A549 (cell line): ENCODE results near the gene GALNTL6. TPM values are rescaled to one million over a fixed set of nuclear protein-coding genes. Genes with fewer than 3 reads are reported as not detected.

Source experiments
- ATAC-seq, 2 experiments: fragments of 200-7000 bp in 1 of 2; fragments of >200 bp in 1 of 2; cut with Nextera tagmentation in 1 of 2; cut with Tn5 transposase in 1 of 2; 3 replicates each; pipeline versions ENCODE4 v1.8.0 to v1.9.1; 2018 to 2020; ENCODE audit warnings: mild to moderate bottlenecking in 1 of 2, moderate library complexity in 1 of 2
- CTCF ChIA-PET: fragments of 300-600 bp; sonication (Branson Sonifier 250); formaldehyde crosslinking; extraction: SDS; loops from one replicate; lab custom pipeline; 2021; ENCODE audit warnings: antibody characterized with exemption, inconsistent platforms; lab: Yijun Ruan, JAX
- POLR2A ChIA-PET: fragments of 350-600 bp; formaldehyde crosslinking; extraction: SDS; loops from one replicate; lab custom pipeline; 2021; ENCODE audit warnings: antibody characterized with exemption, inconsistent platforms; lab: Yijun Ruan, JAX
- DNase-seq, 2 experiments: peaks; one replicate each; pipeline versions ENCODE4 v3.0.0 to v3.0.0-alpha.2; 2011 to 2016; ENCODE audit warnings: low read depth in 1 of 2, low spot score in 1 of 2
- FAIRE-seq: peaks from 2 replicates; lab custom pipeline; 2011; peaks lifted over from hg19 to GRCh38; lab: Jason Lieb, UNC
- H3K27ac ChIP-seq, 2 experiments: fragments of >200 bp; sonication (Bioruptor Twin); formaldehyde crosslinking; 3 replicates each; pipeline ENCODE4 v1.5.1; 2016 to 2017
- H3K4me1 ChIP-seq: fragments of >200 bp; sonication (Bioruptor Twin); formaldehyde crosslinking; 3 replicates; pipeline ENCODE4 v1.6.1; 2016
- H3K4me2 ChIP-seq: fragments of >200 bp; sonication (Bioruptor Twin); formaldehyde crosslinking; 3 replicates; pipeline ENCODE4 v1.6.1; 2016
- H3K4me3 ChIP-seq: fragments of >200 bp; sonication (Bioruptor Twin); formaldehyde crosslinking; 3 replicates; pipeline ENCODE4 v1.5.1; 2016
- H3K9me3 ChIP-seq: fragments of >200 bp; sonication (Bioruptor Twin); formaldehyde crosslinking; 3 replicates; pipeline ENCODE4 v1.6.1; 2016
- BCL3 ChIP-seq: fragments of >200 bp; sonication (Bioruptor Twin); formaldehyde crosslinking; IDR thresholded peaks from 3 replicates; pipeline ENCODE4 v1.6.1; 2016
- BHLHE40 ChIP-seq: IDR thresholded peaks from 2 replicates; pipeline ENCODE4 v1.6.1; 2012; ENCODE audit warnings: low read depth, low read length, inconsistent platforms
- CHD2 ChIP-seq: fragments of 150-350 bp; IDR thresholded peaks from 2 replicates; pipeline ENCODE4 v1.6.1; 2014; ENCODE audit warnings: low read length; ENCODE audit not compliant: partially characterized antibody
- CTCF ChIP-seq: fragments of >200 bp; sonication (Bioruptor Twin); formaldehyde crosslinking; IDR thresholded peaks from 3 replicates; pipeline ENCODE4 v1.5.1; 2016
- EHF ChIP-seq: fragments of 250-450 bp; sonication (Bioruptor Pico); IDR thresholded peaks from 2 replicates; pipeline ENCODE4 v1.5.0; 2020; ENCODE audit warnings: mild to moderate bottlenecking
- ELK1 ChIP-seq: fragments of 150-350 bp; IDR thresholded peaks from 2 replicates; pipeline ENCODE4 v1.6.1; 2014; ENCODE audit warnings: low read depth, mild to moderate bottlenecking, low read length
- EP300 ChIP-seq, 2 experiments: fragments of >200 bp; sonication (Bioruptor Twin); formaldehyde crosslinking; IDR thresholded peaks; 2 replicates in 1 of 2; 3 replicates in 1 of 2; pipeline ENCODE4 v1.6.1; 2016 to 2017
- HMGXB4 ChIP-seq: fragments of 250-450 bp; sonication (Bioruptor Pico); IDR thresholded peaks from 2 replicates; pipeline ENCODE4 v1.5.0; 2021; ENCODE audit warnings: mild to moderate bottlenecking, moderate library complexity, borderline replicate concordance
- HOXB13 ChIP-seq: fragments of 250-450 bp; sonication (Bioruptor Pico); IDR thresholded peaks from 2 replicates; pipeline ENCODE4 v1.5.0; 2020; ENCODE audit warnings: low read depth, mild to moderate bottlenecking, moderate library complexity
- JUN ChIP-seq, 2 experiments: fragments of >200 bp; sonication (Bioruptor Twin); formaldehyde crosslinking; IDR thresholded peaks; 2 replicates in 1 of 2; 3 replicates in 1 of 2; pipeline ENCODE4 v1.6.1; 2016 to 2017
- MYC ChIP-seq: IDR thresholded peaks from 2 replicates; pipeline ENCODE4 v1.6.1; 2012; ENCODE audit warnings: mild to moderate bottlenecking, inconsistent platforms, low read length, improper control_type of control experiment, borderline replicate concordance
- NFE2L2 ChIP-seq: fragments of 150-350 bp; conservative IDR thresholded peaks from 2 replicates; pipeline ENCODE4 v1.6.1; 2014; ENCODE audit warnings: low read length
- POLR2A ChIP-seq: IDR thresholded peaks from 2 replicates; pipeline ENCODE4 v1.6.1; 2012; ENCODE audit warnings: mild to moderate bottlenecking, low read length
- RARB ChIP-seq: fragments of 250-450 bp; sonication (Bioruptor Pico); IDR thresholded peaks from 2 replicates; pipeline ENCODE4 v1.8.0; 2021; ENCODE audit warnings: mild to moderate bottlenecking, moderate library complexity
- RCOR1 ChIP-seq: fragments of 150-350 bp; IDR thresholded peaks from 2 replicates; pipeline ENCODE4 v1.6.1; 2014; ENCODE audit warnings: antibody characterized with exemption, low read length, low read depth
- RNF2 ChIP-seq: fragments of 200-600 bp; sonication (generic); IDR thresholded peaks from 2 replicates; pipeline ENCODE4 v1.6.1; 2016; ENCODE audit warnings: low read depth, mild to moderate bottlenecking, antibody characterized with exemption, moderate library complexity, borderline replicate concordance
- SMC3 ChIP-seq: fragments of >200 bp; sonication (Bioruptor Twin); formaldehyde crosslinking; IDR thresholded peaks from 3 replicates; pipeline ENCODE4 v1.6.1; 2018; ENCODE audit warnings: inconsistent platforms
- SREBF2 ChIP-seq: fragments of 450-650 bp; IDR thresholded peaks from 2 replicates; pipeline ENCODE4 v1.6.1; 2014; ENCODE audit warnings: mild to moderate bottlenecking, moderate library complexity
- TFCP2L1 ChIP-seq: fragments of 250-450 bp; sonication (Bioruptor Pico); IDR thresholded peaks from 2 replicates; pipeline ENCODE4 v1.5.0; 2021; ENCODE audit warnings: mild to moderate bottlenecking
- ZC3H11A ChIP-seq: fragments of 450-650 bp; IDR thresholded peaks from 2 replicates; pipeline ENCODE4 v1.6.1; 2014; ENCODE audit warnings: antibody characterized with exemption, mild to moderate bottlenecking
- WGBS: methylation state at CpG from one replicate; pipeline ENCODE4 v1.1.6; 2017; ENCODE audit errors: missing lambda C conversion rate; 5-methylcytosine and 5-hydroxymethylcytosine counted together
- polyA plus RNA-seq, 4 experiments: library from polyadenylated mRNA; depleted of rRNA in 3 of 4; stranded (reverse); fragments of >200 nt; fragmentation: RNase III in 1 of 4; extraction: RNeasy Plus Mini Kit Qiagen cat#74134 plus additional on column Dnase treatment in 1 of 4; gene quantifications; 2 replicates in 3 of 4; 3 replicates in 1 of 4; pipeline ENCODE4 v1.2.3, GENCODE V29; 2011 to 2017

GALNTL6 gene
- polyA plus RNA-seq, 2 of the 4 experiments (the other 2 are of a cell fraction): 0.06 to 0.49 TPM

GRCh38 chr4:173005912-173006633 is 1192.9 kb downstream of the GALNTL6 start (continued):
- no peak for TF ChIP-seq RCOR1

- POLR2A ChIA-PET: no interaction called here
- 66% methylated on average over 3 of the region's 3 CpGs for WGBS
- ATAC-seq (no peak), DNase-seq (no peak), FAIRE-seq (no peak)
- CTCF ChIA-PET: no interaction called here
- no peak overlapping the region for H3K4me3 ChIP-seq
- H3K4me1 ChIP-seq: peaks cover 9% of the 10 kb centered on the region
- H3K4me2 ChIP-seq: no peak overlapping the region
- TF ChIP-seq EHF (CRISPR knock-in tag): no peak
- no peak for TF ChIP-seq CTCF
- TF ChIP-seq HOXB13 (CRISPR knock-in tag): no peak
- TF ChIP-seq RNF2: no peak
- no peak overlapping the region for H3K27ac ChIP-seq
- no peaks in the 10 kb centered on the region for H3K9me3 ChIP-seq
These were observed 1195.2 kb downstream of the GALNTL6 start for GRCh38 chr4:173008436-173008835.

GRCh38 chr4:173009129-173009823 is 1196.1 kb downstream of the GALNTL6 start:
- Histone ChIP-seq H3K4me3 (no peak overlapping the region), H3K27ac (peak overlapping the region in 1 of 2 experiments; percentile 56; a peak in 2 of 6 replicates), H3K4me2 (no peak overlapping the region), H3K4me1 (peaks cover 18% of the 10 kb centered on the region), H3K9me3 (no peaks in the 10 kb centered on the region)
- WGBS: 89% methylated on average over 7 of the region's 7 CpGs
- ATAC-seq (no peak), DNase-seq (no peak), FAIRE-seq (no peak)
- ChIA-PET POLR2A (no interaction called here), CTCF (no interaction called here)
- TF ChIP-seq POLR2A: no peak
- no peak for TF ChIP-seq RARB (CRISPR knock-in tag)
- TF ChIP-seq HMGXB4 (CRISPR knock-in tag): no peak
- TF ChIP-seq ELK1: no peak
- no peak for TF ChIP-seq BCL3
- TF ChIP-seq BHLHE40: no peak
- no peak for TF ChIP-seq ZC3H11A
- no peak for TF ChIP-seq SMC3
- TF ChIP-seq CHD2: no peak
- TF ChIP-seq SREBF2: no peak
- no peak for TF ChIP-seq NFE2L2
- TF ChIP-seq JUN (IDR thresholded peaks at IDR 0.05): no peak
- TF ChIP-seq TFCP2L1: no peak
- TF ChIP-seq MYC: no peak
- TF ChIP-seq EHF (CRISPR knock-in tag): no peak
- no peak for TF ChIP-seq EP300 (IDR thresholded peaks at IDR 0.05)
